Measurements from ENCODE around the gene SERPINH1.
"Not testable (repeated sequence)": the region's sequence is repeated elsewhere in the genome, so short reads cannot be mapped to it uniquely, and the experiment has no call there.

Gene SERPINH1

GRCh38 chr11:75582895-75583717 lies 21.1 kb downstream of the SERPINH1 start:
- Histone ChIP-seq H3K36me3 (no peaks in the 10 kb centered on the region), H3K27me3 (peaks cover 71% of the 10 kb centered on the region), H3K4me1 (ENCODE audit: control insufficient read depth in 1 of 2, insufficient read depth in 1 of 2, low read depth in 1 of 2, low read length in 1 of 2) (peaks cover 4 to 14% of the 10 kb centered on the region in 2 experiments), H3K27ac (no peak overlapping the region), H3K9me3 (no peaks in the 10 kb centered on the region), H3K4me3 (ENCODE audit: low read depth in 1 of 2, low read length in 1 of 2) (peak overlapping the region in 1 of 2 experiments; percentile 54)
- TF ChIP-seq CTCF (IDR thresholded peaks at IDR 0.05), result no peak

- Histone ChIP-seq H3K4me3 (ENCODE audit: low read depth in 1 of 2, low read length in 1 of 2) (peak overlapping the region in 1 of 2 experiments; percentile 54), H3K9me3 (no peaks in the 10 kb centered on the region), H3K27ac (no peak overlapping the region), H3K36me3 (no peaks in the 10 kb centered on the region), H3K27me3 (peaks cover 65% of the 10 kb centered on the region), H3K4me1 (ENCODE audit: control insufficient read depth in 1 of 2, insufficient read depth in 1 of 2, low read depth in 1 of 2, low read length in 1 of 2) (peaks cover 4 to 14% of the 10 kb centered on the region in 2 experiments)
- TF ChIP-seq CTCF (IDR thresholded peaks at IDR 0.05), result no peak
These were observed 21.9 kb downstream of the SERPINH1 start for GRCh38 chr11:75583718-75584658.

GRCh38 chr11:75584659-75585292 lies 22.7 kb downstream of the SERPINH1 start:
- H3K4me3 ChIP-seq (ENCODE audit: low read depth in 1 of 2, low read length in 1 of 2); H3K36me3 ChIP-seq; H3K9me3 ChIP-seq; H3K27ac ChIP-seq: not testable (repeated sequence)
- Histone ChIP-seq H3K27me3 (peaks cover 58% of the 10 kb centered on the region), H3K4me1 (ENCODE audit: control insufficient read depth in 1 of 2, insufficient read depth in 1 of 2, low read depth in 1 of 2, low read length in 1 of 2) (peaks cover 4 to 14% of the 10 kb centered on the region in 2 experiments)

GRCh38 chr11:75585293-75585670 lies 23.2 kb downstream of the SERPINH1 start:
- Histone ChIP-seq H3K36me3 (no peaks in the 10 kb centered on the region), H3K9me3 (no peaks in the 10 kb centered on the region), H3K27ac (no peak overlapping the region), H3K27me3 (peaks cover 53% of the 10 kb centered on the region), H3K4me3 (ENCODE audit: low read depth in 1 of 2, low read length in 1 of 2) (no peak overlapping the region), H3K4me1 (ENCODE audit: control insufficient read depth in 1 of 2, insufficient read depth in 1 of 2, low read depth in 1 of 2, low read length in 1 of 2) (peaks cover 4 to 14% of the 10 kb centered on the region in 2 experiments)
- no peak for TF ChIP-seq CTCF (IDR thresholded peaks at IDR 0.05)

GRCh38 chr11:75586395-75586794 lies 24.3 kb downstream of the SERPINH1 start:
- Histone ChIP-seq H3K9me3 (no peaks in the 10 kb centered on the region), H3K36me3 (no peaks in the 10 kb centered on the region), H3K4me3 (ENCODE audit: low read depth in 1 of 2, low read length in 1 of 2) (no peak overlapping the region), H3K27ac (no peak overlapping the region), H3K4me1 (ENCODE audit: control insufficient read depth in 1 of 2, insufficient read depth in 1 of 2, low read depth in 1 of 2, low read length in 1 of 2) (peaks cover 4 to 14% of the 10 kb centered on the region in 2 experiments), H3K27me3 (peaks cover 43% of the 10 kb centered on the region)
- TF ChIP-seq CTCF (IDR thresholded peaks at IDR 0.05), result no peak
